K562 treated with DMSO at 1 percent for 48 hours (cell line): ENCODE data around the gene ALDH6A1. TPM values are rescaled to one million over a fixed set of nuclear protein-coding genes. Genes with fewer than 3 reads are reported as not detected.

ENCODE experiments used
- total RNA-seq: library from RNA; unstranded; fragments of 300-600 nt; gene quantifications from 2 replicates; pipeline ENCODE4 v1.2.3, GENCODE V29; 2022; ENCODE audit warnings: low replicate concordance; ENCODE audit errors: extremely low read depth

The ALDH6A1 gene
- total RNA-seq: not detected in 2 replicates

DNA sequence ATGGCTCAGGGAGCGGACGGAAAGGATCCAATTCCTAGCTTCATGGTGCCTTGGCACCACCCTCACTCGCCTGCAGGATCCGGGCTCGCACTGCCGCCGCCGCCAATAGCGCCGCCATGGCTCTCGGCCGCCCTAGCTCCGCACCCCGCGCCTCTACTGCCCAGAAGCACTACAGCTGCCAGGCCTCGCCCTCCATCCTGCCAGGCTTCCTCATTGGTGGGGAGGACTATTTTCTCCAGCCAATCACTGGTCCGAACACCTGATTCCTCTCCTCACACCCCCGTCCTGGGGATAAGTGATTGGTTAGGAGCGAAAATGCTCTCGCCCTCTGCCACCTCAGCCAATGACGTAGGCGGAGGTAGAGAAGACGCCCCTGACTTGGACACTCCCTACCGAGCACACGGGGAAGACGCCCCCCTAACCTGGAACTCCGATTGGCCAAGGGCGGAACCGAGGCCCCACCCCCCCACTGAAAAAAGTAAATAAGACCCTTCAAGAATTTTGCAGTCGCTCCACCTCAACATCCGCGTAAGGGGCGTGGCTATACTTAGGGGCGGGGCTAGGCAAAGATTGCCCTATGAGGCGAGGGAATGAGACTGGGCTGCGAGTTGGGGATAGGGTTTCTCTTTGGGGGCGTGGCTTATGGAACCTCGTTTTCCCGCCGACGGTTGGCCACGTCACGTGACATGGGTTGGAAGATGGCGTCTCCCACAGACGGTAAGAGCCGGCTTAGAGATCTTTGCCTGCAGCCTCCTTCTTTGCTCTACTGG, at the start of gene ALDH6A1, which contains the start of gene LIN52:
Gene ALDH6A1 (minus strand): TSS at position 177 of the 770 bp plus-strand sequence. CDS start 59 bp downstream, at position 118.
Gene LIN52 (plus strand): TSS at position 680 of the 770 bp plus-strand sequence. CDS start 19 bp downstream, at position 699.

DNA sequence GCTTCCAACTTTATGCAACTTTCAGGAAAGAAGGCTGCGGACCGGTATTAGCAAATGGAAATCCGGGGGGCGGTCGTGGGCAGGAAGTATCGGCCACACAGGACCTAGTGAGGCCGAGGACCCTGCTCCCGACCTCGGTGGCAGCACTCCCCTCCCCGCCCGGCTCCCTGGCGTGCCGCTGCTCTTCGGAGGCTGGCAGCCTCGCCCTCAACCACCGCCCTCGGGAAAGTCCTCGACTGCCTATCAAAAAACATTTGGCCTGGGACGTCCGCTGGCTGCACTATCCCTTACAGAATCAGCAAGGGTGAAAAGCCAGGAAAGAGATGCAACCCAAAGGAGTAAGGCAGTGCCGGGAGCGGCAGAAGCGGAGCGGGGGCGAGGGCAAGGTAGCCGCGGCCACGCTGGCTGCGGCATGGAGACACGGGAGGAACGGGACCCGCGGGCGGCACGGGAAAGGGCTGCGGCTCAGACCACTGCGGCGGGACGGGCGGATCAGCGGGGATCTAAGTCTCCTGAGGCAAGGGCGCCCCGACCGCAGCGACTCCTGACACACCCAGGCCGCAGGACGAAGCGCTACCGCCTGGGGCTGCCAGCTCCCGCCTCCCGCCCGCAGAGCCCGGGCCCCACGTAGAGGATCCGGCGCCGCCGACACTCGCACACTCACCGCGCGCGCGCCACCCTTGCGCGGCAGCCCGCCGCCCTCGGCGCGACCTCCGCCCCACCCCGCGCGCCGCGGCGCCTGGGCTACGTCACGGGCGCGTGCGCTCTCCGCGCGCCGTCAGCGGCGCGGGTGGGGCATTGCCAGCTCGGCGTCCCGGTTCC, 65.5 kb downstream of the ALDH6A1 start, which contains the start of the genes BBOF1 and ENTPD5:
Gene BBOF1 (plus strand): TSS at position 764 of the 822 bp plus-strand sequence. CDS start 130 bp downstream, outside the sequence.
Gene ENTPD5 (minus strand): TSS at position 703 of the 822 bp plus-strand sequence. CDS start 31,186 bp downstream, outside the sequence.

Other genes starting within 250 kb of the ALDH6A1 start
- gene PTGR2, start 232.6 kb downstream of the ALDH6A1 start, total RNA-seq: not detected in 2 replicates
- gene ZNF410, start 197.6 kb downstream of the ALDH6A1 start, total RNA-seq: not detected in 2 replicates
- not detected in 2 replicates for gene FAM161B, start 134.4 kb downstream of the ALDH6A1 start, total RNA-seq
- not detected in 2 replicates for gene COQ6, start 134.2 kb downstream of the ALDH6A1 start, total RNA-seq
- not detected in 2 replicates for gene ENTPD5, start 65.2 kb downstream of the ALDH6A1 start, total RNA-seq
- gene BBOF1, start 65.1 kb downstream of the ALDH6A1 start, total RNA-seq: not detected in 2 replicates
- gene LIN52, start 503 bp upstream of the ALDH6A1 start, total RNA-seq: not detected in 2 replicates
- gene VSX2, start 155.0 kb upstream of the ALDH6A1 start, total RNA-seq: not detected in 2 replicates
- gene ABCD4, start 218.5 kb upstream of the ALDH6A1 start, total RNA-seq: not detected in 2 replicates